GM10248 (cell line): ENCODE results near the gene ZNF43.

ENCODE experiments used
- CTCF ChIA-PET: fragments of 300-600 bp; sonication (Branson Sonifier 250); formaldehyde crosslinking; extraction: SDS; loops from one replicate; lab custom pipeline; 2021; ENCODE audit warnings: antibody characterized with exemption; lab: Yijun Ruan, JAX
- POLR2A ChIA-PET: fragments of 350-650 bp; sonication (Branson Sonifier 250); formaldehyde crosslinking; extraction: SDS; loops from one replicate; lab custom pipeline; 2020; ENCODE audit warnings: antibody characterized with exemption; lab: Yijun Ruan, JAX
- DNase-seq: peaks from one replicate; pipeline ENCODE4 v3.0.0; 2012; ENCODE audit errors: extremely low spot score
- CTCF ChIP-seq: IDR thresholded peaks from 2 replicates; pipeline ENCODE4 v1.5.1; 2012; ENCODE audit warnings: mild to moderate bottlenecking, low read depth; ENCODE audit errors: extremely low read depth, missing control alignments, control extremely low read depth

Gene ZNF43

GRCh38 chr19:21841081-21841480 lies 5.1 kb upstream of the ZNF43 start:
- POLR2A ChIA-PET = interaction anchor here (0.6 to 0.8 kb wide), 2 partner anchors 11 to 12 kb away, joined by 3 to 7 read pairs; no protein-coding TSS in a partner anchor
- CTCF ChIA-PET = no interaction called here
- DNase-seq = no peak

DNA sequence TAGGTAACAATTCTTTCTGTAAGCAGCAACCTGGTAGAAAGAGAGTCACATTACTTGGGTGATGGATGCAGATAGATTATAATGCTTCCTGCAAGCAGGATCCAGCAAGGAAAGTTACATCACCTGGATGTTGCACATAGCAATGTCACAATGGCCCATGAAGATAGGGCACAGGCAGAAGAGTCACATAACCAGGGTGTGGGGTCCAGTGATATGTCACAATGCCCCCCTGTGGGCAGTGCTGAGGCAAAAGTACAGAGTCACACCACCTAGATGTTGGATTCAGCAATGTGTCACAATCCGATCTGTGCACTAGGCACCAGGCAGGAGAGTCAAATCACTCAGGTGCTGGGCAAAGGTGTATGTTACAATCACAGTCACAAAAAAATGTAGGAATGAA lies 4.0 kb upstream of the ZNF43 start:
- no peak for TF ChIP-seq CTCF
- DNase-seq = no peak
- CTCF ChIA-PET = no interaction called here
- POLR2A ChIA-PET = no interaction called here

More at GRCh38 chr19:21841081-21841480, 5.1 kb upstream of the ZNF43 start:
- TF ChIP-seq CTCF = no peak

DNA sequence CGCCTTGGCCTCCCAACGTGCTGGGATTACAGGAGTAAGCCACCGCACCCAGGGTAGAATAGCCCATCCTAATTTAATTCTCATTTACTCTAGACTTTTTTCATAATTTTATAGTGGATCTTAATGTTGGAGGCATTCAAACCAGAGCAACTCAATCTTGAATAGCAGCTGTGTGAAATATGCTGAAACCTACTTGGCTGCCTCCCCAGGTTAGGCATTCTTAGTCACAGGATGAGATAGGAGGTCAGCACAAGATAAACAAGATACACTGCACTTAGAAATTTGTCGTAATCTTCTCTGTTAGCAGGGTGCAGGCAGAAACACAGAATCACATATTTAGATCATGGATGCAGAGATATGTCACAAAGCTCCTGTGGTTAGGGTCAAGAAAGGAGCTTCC lies 2.7 kb upstream of the ZNF43 start:
- POLR2A ChIA-PET = no interaction called here
- no peak for TF ChIP-seq CTCF
- CTCF ChIA-PET = no interaction called here
- no peak for DNase-seq

- ChIA-PET CTCF (interaction anchor here (1.2 to 1.5 kb wide), 2 partner anchors 17 to 1058 kb away, joined by 3 read pairs; no protein-coding TSS in a partner anchor), POLR2A (interaction anchor here (0.6 to 1.4 kb wide), 4 partner anchors 15 to 751 kb away, joined by 3 to 13 read pairs (median 4); partner anchors contain the start of gene ZNF100)
- no peak for DNase-seq
- no peak for TF ChIP-seq CTCF
Measured at GRCh38 chr19:21835429-21835809, 563 bp downstream of the ZNF43 start.

DNA sequence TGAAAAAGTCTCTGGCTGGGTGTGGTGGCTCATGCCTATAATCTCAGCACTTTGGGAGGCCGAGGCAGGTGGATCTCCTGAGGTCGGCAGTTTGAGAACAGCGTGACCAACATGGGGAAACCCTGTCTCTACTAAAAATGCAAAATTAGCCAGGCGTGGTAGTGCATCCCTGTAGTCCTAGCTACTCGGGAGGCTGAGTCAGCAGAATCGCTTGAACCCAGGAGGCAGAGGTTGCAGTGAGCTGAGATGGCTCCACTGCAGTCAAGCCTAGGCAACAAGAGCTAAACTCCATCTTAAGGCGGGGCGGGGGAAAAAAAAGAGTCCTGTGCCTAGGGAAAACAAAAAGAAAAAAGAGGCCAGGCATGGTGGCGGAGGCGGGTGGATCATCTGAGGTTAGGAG lies 2.2 kb downstream of the ZNF43 start:
- TF ChIP-seq CTCF = no peak
- POLR2A ChIA-PET = no interaction called here
- CTCF ChIA-PET = no interaction called here
- DNase-seq = no peak

- DNase-seq = no peak
- ChIA-PET POLR2A (no interaction called here), CTCF (no interaction called here)
- no peak for TF ChIP-seq CTCF
Measured at GRCh38 chr19:21824679-21825078, 11.3 kb downstream of the ZNF43 start.
